Measurements from ENCODE around the gene FTO.

Gene FTO

DNA sequence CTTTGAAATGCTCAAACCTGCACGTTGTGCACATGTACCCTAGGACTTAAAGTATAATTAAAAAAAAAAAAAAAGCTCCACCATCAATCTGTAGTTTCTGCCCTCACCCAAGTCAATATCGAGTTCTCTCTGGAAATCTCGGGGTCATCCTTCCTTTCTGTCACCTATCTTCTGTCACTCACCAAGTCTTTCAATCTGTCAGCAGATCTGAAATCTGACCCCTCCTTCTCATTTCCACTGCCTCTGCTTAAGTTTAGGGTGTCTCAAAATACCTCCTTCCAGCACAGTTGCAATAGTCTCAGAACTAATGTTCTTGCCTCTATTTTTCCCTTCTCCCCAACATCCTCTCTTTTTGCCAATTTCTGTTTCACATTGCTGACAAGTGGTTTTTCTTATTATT lies 32.3 kb downstream of the FTO start:
- Histone ChIP-seq H3K27ac (no peak overlapping the region), H3K36me3 (ENCODE audit: insufficient read depth, low read length) (no peaks in the 10 kb centered on the region), H3K4me3 (no peak overlapping the region), H3K9me3 (ENCODE audit: low read depth, low read length) (no peaks in the 10 kb centered on the region), H3K9ac (ENCODE audit: insufficient read length) (no peak overlapping the region)
- DNase-seq (ENCODE audit: low read depth, low spot score), result no peak
- TF ChIP-seq EZH2 (IDR thresholded peaks at IDR 0.05), result no peak
- no peak for TF ChIP-seq FOXP2 (optimal IDR thresholded peaks at IDR 0.05; ENCODE audit: control extremely low read depth, extremely low read length, insufficient read depth)
- TF ChIP-seq POLR2AphosphoS5 (IDR thresholded peaks at IDR 0.05; ENCODE audit: borderline replicate concordance, low read depth, low read length), result no peak

DNA sequence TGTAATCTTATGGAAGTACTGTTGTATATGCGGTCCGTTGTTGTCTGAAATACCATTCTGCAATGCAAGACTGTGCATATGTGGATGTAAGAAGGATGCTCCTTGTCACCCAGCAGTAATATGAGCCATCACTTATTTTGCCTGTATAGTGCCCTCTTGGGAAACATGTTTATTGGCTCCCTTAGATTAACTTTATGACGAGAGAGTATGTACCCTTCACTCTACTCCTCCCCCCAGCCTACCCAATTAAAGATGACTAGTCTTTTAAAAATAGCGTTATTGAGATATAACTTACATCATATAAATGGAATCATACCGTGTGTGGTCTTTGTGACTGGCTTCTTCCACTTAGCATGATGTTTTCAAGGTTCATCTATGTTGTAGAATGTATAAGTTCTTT lies 33.6 kb downstream of the FTO start:
- no peak overlapping the region for H3K27ac ChIP-seq
- no peak overlapping the region for H3K4me3 ChIP-seq
- no peaks in the 10 kb centered on the region for H3K36me3 ChIP-seq (ENCODE audit: insufficient read depth, low read length)
- H3K9ac ChIP-seq (ENCODE audit: insufficient read length), result no peak overlapping the region
- H3K9me3 ChIP-seq (ENCODE audit: low read depth, low read length), result no peaks in the 10 kb centered on the region
- TF ChIP-seq POLR2AphosphoS5 (IDR thresholded peaks at IDR 0.05; ENCODE audit: borderline replicate concordance, low read depth, low read length) (no peak), EZH2 (IDR thresholded peaks at IDR 0.05) (no peak), FOXP2 (optimal IDR thresholded peaks at IDR 0.05; ENCODE audit: control extremely low read depth, extremely low read length, insufficient read depth) (no peak)
- no peak for DNase-seq (ENCODE audit: low read depth, low spot score)

DNA sequence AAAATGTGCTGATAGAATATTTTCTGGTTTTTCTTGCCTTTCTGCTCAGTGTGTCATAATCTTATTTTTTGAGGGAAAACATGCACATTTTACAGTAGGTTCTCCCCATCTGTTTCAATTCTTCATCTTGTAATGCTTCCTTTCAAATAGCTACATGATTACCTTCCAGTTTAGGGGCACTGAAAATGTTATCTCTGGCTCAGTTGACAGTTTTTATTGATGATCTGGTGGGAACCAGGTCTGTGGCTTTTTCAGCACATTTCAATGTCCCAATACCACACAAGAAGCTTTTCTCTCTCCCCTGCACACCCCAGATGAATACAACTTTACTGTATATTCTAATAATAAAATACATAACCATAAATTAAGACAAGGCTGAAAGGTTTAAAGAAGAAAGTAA lies 36.5 kb downstream of the FTO start:
- H3K27ac ChIP-seq, result no peak overlapping the region
- no peaks in the 10 kb centered on the region for H3K36me3 ChIP-seq (ENCODE audit: insufficient read depth, low read length)
- H3K4me3 ChIP-seq, result no peak overlapping the region
- H3K9ac ChIP-seq (ENCODE audit: insufficient read length), result no peak overlapping the region
- no peaks in the 10 kb centered on the region for H3K9me3 ChIP-seq (ENCODE audit: low read depth, low read length)
- DNase-seq (ENCODE audit: low read depth, low spot score), result no peak
- TF ChIP-seq FOXP2 (optimal IDR thresholded peaks at IDR 0.05; ENCODE audit: control extremely low read depth, extremely low read length, insufficient read depth), result no peak
- no peak for TF ChIP-seq POLR2AphosphoS5 (IDR thresholded peaks at IDR 0.05; ENCODE audit: borderline replicate concordance, low read depth, low read length)
- no peak for TF ChIP-seq EZH2 (IDR thresholded peaks at IDR 0.05)

DNA sequence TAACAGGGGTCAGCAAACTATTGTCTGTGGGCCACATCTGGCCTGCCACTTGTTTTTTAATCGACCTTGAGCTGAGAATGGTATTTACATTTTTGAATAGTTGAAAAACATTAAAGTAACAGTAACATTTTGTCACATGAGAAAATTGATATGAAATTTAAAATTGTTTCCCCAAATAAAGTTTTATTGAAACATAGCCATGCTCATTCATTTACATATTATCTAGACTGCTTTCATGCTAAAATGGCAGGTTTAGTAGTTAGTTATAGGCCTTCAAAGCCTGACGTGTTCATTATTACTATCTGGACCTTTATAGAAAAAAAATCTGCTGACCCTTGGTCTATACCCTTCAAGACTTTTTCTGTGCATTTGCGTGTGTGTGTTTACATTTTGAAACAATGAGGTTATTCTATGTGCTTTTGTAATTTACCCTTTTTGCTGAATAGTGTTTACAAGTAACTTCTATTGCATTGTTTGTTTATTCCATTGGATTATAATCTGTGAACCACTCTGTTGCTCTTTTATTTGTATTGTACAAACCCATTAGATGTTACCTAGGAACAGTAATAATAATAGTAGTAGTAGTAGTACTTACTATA lies 37.1 kb downstream of the FTO start:
- DNase-seq (ENCODE audit: low read depth, low spot score), result no peak
- Histone ChIP-seq H3K4me3 (no peak overlapping the region), H3K9ac (ENCODE audit: insufficient read length) (no peak overlapping the region), H3K27ac (no peak overlapping the region), H3K36me3 (ENCODE audit: insufficient read depth, low read length) (no peaks in the 10 kb centered on the region), H3K9me3 (ENCODE audit: low read depth, low read length) (no peaks in the 10 kb centered on the region)
- TF ChIP-seq EZH2 (IDR thresholded peaks at IDR 0.05), result no peak
- no peak for TF ChIP-seq POLR2AphosphoS5 (IDR thresholded peaks at IDR 0.05; ENCODE audit: borderline replicate concordance, low read depth, low read length)
- TF ChIP-seq FOXP2 (optimal IDR thresholded peaks at IDR 0.05; ENCODE audit: control extremely low read depth, extremely low read length, insufficient read depth), result no peak

DNA sequence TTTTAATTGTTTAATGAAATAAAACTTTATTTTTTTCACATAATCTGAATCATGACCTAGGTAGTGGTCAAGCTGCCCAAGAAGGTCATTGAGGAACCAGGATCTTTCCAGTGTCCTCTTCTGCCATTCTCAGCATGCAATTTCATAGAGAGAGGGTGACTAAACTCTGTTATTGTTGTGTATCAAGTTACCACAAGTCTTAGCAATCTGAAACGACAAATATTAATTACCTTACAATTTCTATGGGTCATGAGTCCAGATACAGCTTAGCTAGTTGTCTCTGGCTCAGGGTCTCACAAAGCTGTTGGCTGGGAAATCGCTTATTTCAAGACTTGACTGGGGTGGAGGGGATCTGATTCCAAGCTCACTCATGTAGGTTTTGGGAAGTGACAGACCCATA lies 37.6 kb downstream of the FTO start:
- no peak for TF ChIP-seq FOXP2 (optimal IDR thresholded peaks at IDR 0.05; ENCODE audit: control extremely low read depth, extremely low read length, insufficient read depth)
- no peak for TF ChIP-seq EZH2 (IDR thresholded peaks at IDR 0.05)
- no peak for TF ChIP-seq POLR2AphosphoS5 (IDR thresholded peaks at IDR 0.05; ENCODE audit: borderline replicate concordance, low read depth, low read length)
- Histone ChIP-seq H3K27ac (no peak overlapping the region), H3K9me3 (ENCODE audit: low read depth, low read length) (no peaks in the 10 kb centered on the region), H3K9ac (ENCODE audit: insufficient read length) (no peak overlapping the region), H3K36me3 (ENCODE audit: insufficient read depth, low read length) (no peaks in the 10 kb centered on the region), H3K4me3 (no peak overlapping the region)
- DNase-seq (ENCODE audit: low read depth, low spot score), result no peak

DNA sequence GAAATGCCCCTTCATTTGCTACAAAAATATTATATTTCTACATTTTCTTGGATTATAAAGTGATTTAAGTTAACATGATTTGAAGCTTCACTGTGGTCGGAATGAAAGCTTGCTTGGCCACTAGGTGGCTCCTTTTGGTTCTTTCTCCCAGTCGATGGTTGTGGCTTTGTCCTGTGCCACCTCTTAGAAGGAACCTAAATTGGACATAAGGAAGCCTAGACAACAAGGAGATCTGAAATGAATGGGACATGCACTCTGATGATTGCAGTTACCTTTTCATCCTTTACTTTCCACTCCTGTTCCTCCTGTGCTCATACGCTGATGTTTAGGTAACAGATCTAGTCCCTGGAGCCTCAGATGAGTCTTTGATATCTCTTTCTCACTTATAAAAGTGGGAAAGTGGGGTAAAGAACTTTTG lies 39.2 kb downstream of the FTO start:
- Histone ChIP-seq H3K9ac (ENCODE audit: insufficient read length) (no peak overlapping the region), H3K36me3 (ENCODE audit: insufficient read depth, low read length) (no peaks in the 10 kb centered on the region), H3K9me3 (ENCODE audit: low read depth, low read length) (no peaks in the 10 kb centered on the region), H3K4me3 (no peak overlapping the region), H3K27ac (no peak overlapping the region)
- DNase-seq (ENCODE audit: low read depth, low spot score), result no peak
- TF ChIP-seq POLR2AphosphoS5 (IDR thresholded peaks at IDR 0.05; ENCODE audit: borderline replicate concordance, low read depth, low read length) (no peak), FOXP2 (optimal IDR thresholded peaks at IDR 0.05; ENCODE audit: control extremely low read depth, extremely low read length, insufficient read depth) (no peak), EZH2 (IDR thresholded peaks at IDR 0.05) (no peak)

DNA sequence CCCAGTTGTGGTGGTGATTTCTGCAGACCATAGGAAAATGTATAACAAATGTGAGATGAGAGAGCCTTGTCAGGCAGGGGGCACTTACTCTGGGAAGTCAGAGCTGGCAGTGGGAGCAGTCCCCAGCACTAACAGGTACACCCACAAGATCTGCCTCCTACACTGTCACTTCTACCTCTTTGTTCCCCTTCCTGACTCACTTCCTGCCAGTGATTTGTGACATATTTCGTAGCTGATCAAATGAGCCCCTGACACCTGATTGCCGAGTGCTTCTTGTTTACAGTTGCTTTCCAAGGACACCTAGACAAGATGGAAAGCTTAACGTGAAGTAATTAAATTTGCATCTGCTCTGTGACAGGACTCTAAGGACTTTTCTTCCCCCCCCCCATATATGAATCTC lies 40.5 kb downstream of the FTO start:
- H3K36me3 ChIP-seq (ENCODE audit: insufficient read depth, low read length), result no peaks in the 10 kb centered on the region
- no peak overlapping the region for H3K4me3 ChIP-seq
- TF ChIP-seq EZH2 (IDR thresholded peaks at IDR 0.05) (no peak), FOXP2 (optimal IDR thresholded peaks at IDR 0.05; ENCODE audit: control extremely low read depth, extremely low read length, insufficient read depth) (no peak), POLR2AphosphoS5 (IDR thresholded peaks at IDR 0.05; ENCODE audit: borderline replicate concordance, low read depth, low read length) (no peak)
- no peak overlapping the region for H3K9ac ChIP-seq (ENCODE audit: insufficient read length)
- DNase-seq (ENCODE audit: low read depth, low spot score), result no peak
- H3K27ac ChIP-seq, result no peak overlapping the region
- H3K9me3 ChIP-seq (ENCODE audit: low read depth, low read length), result no peaks in the 10 kb centered on the region

DNA sequence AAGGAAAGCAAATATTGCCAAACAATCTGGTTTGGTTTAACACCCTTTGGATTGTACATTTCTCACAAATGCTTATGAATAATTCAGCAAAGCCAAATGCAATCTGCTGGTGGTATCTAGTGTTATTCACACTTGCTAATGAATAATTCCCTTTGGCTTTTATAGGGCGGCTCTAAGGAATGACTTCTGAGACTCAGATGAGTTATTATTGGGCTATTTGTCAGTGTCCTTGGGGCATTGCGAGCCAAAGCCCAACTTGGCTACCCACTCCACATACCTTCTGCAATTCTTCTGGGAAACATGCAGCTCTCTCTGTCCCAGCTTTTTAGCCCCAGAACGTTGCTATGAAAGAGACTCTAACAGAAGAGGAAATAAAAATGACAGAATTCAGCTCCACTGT lies 41.1 kb downstream of the FTO start:
- DNase-seq (ENCODE audit: low read depth, low spot score), result no peak
- Histone ChIP-seq H3K36me3 (ENCODE audit: insufficient read depth, low read length) (no peaks in the 10 kb centered on the region), H3K9ac (ENCODE audit: insufficient read length) (no peak overlapping the region), H3K4me3 (peak overlapping the region; percentile 33), H3K9me3 (ENCODE audit: low read depth, low read length) (no peaks in the 10 kb centered on the region), H3K27ac (peak overlapping the region; percentile 57; the same call in 1 of the 2 replicates)
- TF ChIP-seq FOXP2 (optimal IDR thresholded peaks at IDR 0.05; ENCODE audit: control extremely low read depth, extremely low read length, insufficient read depth) (no peak), EZH2 (IDR thresholded peaks at IDR 0.05) (no peak), POLR2AphosphoS5 (IDR thresholded peaks at IDR 0.05; ENCODE audit: borderline replicate concordance, low read depth, low read length) (no peak)

DNA sequence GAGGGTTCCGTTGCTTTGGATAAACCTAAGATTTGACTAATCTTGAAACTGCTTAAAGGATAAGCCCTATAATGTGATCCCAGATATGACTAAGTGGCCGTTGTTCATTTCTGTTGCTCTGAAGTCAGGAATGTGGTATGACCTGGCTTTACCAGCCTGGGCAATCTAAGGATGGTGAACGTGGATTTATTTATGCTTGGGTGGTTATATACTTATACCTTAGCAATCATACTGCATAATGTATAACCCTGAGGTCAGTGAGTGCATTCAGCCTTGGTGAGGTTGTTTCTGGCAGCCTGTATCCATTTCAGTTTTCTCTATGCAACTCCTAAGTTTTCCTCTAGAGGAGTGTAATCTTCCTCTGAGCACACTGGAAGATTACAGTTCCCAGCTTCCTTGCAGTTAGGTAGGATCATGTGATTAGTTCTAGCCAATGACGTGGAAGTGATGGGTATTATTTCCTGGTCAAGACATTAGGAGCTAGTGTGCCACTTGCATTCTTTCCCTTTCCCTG lies 41.9 kb downstream of the FTO start:
- H3K36me3 ChIP-seq (ENCODE audit: insufficient read depth, low read length), result no peaks in the 10 kb centered on the region
- H3K4me3 ChIP-seq, result no peak overlapping the region
- no peak for DNase-seq (ENCODE audit: low read depth, low spot score)
- no peak for TF ChIP-seq FOXP2 (optimal IDR thresholded peaks at IDR 0.05; ENCODE audit: control extremely low read depth, extremely low read length, insufficient read depth)
- no peak for TF ChIP-seq POLR2AphosphoS5 (IDR thresholded peaks at IDR 0.05; ENCODE audit: borderline replicate concordance, low read depth, low read length)
- no peak for TF ChIP-seq EZH2 (IDR thresholded peaks at IDR 0.05)
- H3K9me3 ChIP-seq (ENCODE audit: low read depth, low read length), result no peaks in the 10 kb centered on the region
- no peak overlapping the region for H3K27ac ChIP-seq
- H3K9ac ChIP-seq (ENCODE audit: insufficient read length), result no peak overlapping the region

Measured in SK-N-MC (cell line).